Spinal cord (tissue), 10 donors: ENCODE measurements around the gene PDE4B. TPM values are rescaled to one million over a fixed set of nuclear protein-coding genes. Genes with fewer than 3 reads are reported as not detected.
"Not testable (repeated sequence)": the region's sequence is repeated elsewhere in the genome, so short reads cannot be mapped to it uniquely, and the experiment has no call there.

ENCODE experiments used
- DNase-seq, 6 donors: peaks; one replicate each; pipeline versions ENCODE4 v3.0.0 to v3.0.0-alpha.2; 2013 to 2015; ENCODE audit warnings: low spot score in 6 of 6, low read depth in 4 of 6
- H3K27ac ChIP-seq: one replicate; pipeline ENCODE4 v1.5.1; 2013; ENCODE audit warnings: low read depth, low read length, control low read depth
- H3K27me3 ChIP-seq: one replicate; pipeline ENCODE4 v1.6.1; 2013; ENCODE audit warnings: low read length; ENCODE audit not compliant: control insufficient read depth, insufficient read depth
- H3K36me3 ChIP-seq: one replicate; pipeline ENCODE4 v1.6.1; 2013; ENCODE audit warnings: low read length; ENCODE audit not compliant: control insufficient read depth, insufficient read depth
- H3K4me1 ChIP-seq: one replicate; pipeline ENCODE4 v1.6.1; 2013; ENCODE audit warnings: low read length; ENCODE audit not compliant: control insufficient read depth, insufficient read depth
- H3K4me3 ChIP-seq: one replicate; pipeline ENCODE4 v1.5.1; 2013; ENCODE audit warnings: low read depth, low read length, control low read depth
- H3K9me3 ChIP-seq: one replicate; pipeline ENCODE4 v1.6.1; 2013; ENCODE audit warnings: low read length; ENCODE audit not compliant: control insufficient read depth, insufficient read depth
- WGBS: methylation state at CpG from one replicate; pipeline ENCODE4 v1.1.5; 2013; ENCODE audit warnings: missing lambda C conversion rate; ENCODE audit not compliant: insufficient coverage; 5-methylcytosine and 5-hydroxymethylcytosine counted together
- polyA plus RNA-seq, 2 donors: library from polyadenylated mRNA; unstranded; fragments of 120-200 nt; gene quantifications; one replicate each; pipeline ENCODE4 v1.2.1, GENCODE V29; 2013; ENCODE audit not compliant: insufficient read length in 2 of 2
- total RNA-seq, 2 donors: library from RNA; depleted of rRNA in 1 of 2; stranded (reverse); fragments of 120-200 nt in 1 of 2; fragments of >200 nt in 1 of 2; gene quantifications; one replicate each; pipeline versions ENCODE4 v1.2.3 to v1.2.4, GENCODE V29; 2013 to 2014
- donor health status: healthy.

Gene PDE4B
- total and polyA plus RNA-seq, 4 donors, result 57.7 to 181 (median 90.7) TPM

DNA sequence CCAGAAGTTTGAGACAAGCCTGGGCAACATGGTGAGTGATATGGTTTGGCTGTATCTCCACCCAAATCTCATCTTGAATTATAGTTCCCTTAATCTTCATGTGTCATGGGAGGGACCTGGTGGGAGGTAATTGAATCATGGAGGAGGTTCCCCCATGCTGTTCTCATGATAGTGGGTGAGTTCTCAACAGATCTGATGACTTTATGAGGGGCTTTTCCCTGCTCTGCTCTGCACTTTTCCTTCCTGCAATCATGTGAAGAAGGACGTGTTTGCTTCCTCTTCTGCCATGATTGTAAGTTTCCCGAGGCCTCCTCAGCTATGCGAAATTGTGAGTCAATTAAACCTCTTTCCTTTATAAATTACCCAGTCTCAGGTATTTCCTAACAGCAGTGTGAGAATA, 213.8 kb downstream of the PDE4B start:
- not testable (repeated sequence) for H3K36me3 ChIP-seq, H3K4me3 ChIP-seq, DNase-seq, H3K4me1 ChIP-seq, H3K27ac ChIP-seq, H3K9me3 ChIP-seq, H3K27me3 ChIP-seq
- whole genome bisulfite sequencing, result 80% methylated on average over 1 of the region's 3 CpGs

DNA sequence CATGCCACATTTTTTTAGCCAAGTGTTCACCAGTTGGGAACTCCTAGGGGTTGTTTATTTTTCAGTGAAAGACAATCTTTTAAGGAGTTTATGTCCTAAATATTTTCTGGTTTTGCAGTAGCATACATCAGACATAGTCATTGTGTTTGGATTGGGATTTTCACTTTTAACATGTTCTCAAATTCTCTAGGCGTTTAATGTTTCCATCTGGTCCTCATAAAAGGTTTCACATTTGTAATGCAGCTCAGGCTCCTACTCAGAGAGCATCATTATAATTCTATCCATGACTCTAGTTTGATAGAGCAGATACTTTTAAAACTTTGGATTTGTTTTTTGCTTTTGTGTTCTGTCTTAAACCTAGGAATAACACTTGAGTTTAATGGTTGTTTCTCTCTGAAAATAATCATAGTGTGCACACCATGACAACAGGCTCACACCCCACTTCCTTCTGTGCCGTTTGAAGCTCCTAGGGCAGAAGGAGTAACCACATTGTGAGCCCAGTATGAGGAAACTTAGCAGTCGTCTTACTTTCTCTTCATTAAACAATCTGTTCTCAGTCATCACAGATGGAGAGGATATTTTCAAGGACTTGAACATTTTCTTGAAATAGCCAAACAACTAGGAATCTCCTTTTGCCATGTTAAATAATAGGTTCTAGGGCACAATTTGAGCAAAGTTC, 219.6 kb downstream of the PDE4B start:
- H3K4me1 ChIP-seq, result no peaks in the 10 kb centered on the region
- no peak overlapping the region for H3K4me3 ChIP-seq
- H3K9me3 ChIP-seq, result no peaks in the 10 kb centered on the region
- H3K27me3 ChIP-seq, result no peaks in the 10 kb centered on the region
- DNase-seq, result peak in 2 of 6 donors; percentile 38 to 51
- WGBS, result no CpG with 5 or more reads among the region's 3 CpGs
- peak overlapping the region; percentile 74 for H3K27ac ChIP-seq
- no peaks in the 10 kb centered on the region for H3K36me3 ChIP-seq

DNA sequence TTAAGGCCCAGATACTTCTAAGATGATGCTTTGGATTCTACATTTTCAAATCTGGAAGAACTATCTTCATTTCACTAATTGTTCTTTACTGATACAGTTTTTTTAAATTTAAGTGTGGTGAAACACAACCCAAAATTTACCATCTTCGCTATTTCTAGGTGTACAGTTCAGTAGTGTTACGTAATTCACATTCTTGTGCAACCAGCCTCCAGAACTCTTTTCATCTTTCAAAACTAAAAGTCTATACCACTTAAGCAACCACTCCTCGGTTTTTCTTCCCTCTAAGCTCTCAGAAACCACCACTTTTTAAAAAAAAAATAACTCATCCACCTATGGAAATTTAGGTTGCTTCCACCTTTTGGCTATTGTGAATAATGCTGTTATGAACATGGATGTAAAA, 220.7 kb downstream of the PDE4B start:
- Histone ChIP-seq H3K27ac (no peak overlapping the region), H3K9me3 (no peaks in the 10 kb centered on the region), H3K4me1 (no peaks in the 10 kb centered on the region), H3K36me3 (no peaks in the 10 kb centered on the region), H3K27me3 (no peaks in the 10 kb centered on the region), H3K4me3 (no peak overlapping the region)
- 90% methylated on average over 2 of the region's 3 CpGs for WGBS
- no peak for DNase-seq

DNA sequence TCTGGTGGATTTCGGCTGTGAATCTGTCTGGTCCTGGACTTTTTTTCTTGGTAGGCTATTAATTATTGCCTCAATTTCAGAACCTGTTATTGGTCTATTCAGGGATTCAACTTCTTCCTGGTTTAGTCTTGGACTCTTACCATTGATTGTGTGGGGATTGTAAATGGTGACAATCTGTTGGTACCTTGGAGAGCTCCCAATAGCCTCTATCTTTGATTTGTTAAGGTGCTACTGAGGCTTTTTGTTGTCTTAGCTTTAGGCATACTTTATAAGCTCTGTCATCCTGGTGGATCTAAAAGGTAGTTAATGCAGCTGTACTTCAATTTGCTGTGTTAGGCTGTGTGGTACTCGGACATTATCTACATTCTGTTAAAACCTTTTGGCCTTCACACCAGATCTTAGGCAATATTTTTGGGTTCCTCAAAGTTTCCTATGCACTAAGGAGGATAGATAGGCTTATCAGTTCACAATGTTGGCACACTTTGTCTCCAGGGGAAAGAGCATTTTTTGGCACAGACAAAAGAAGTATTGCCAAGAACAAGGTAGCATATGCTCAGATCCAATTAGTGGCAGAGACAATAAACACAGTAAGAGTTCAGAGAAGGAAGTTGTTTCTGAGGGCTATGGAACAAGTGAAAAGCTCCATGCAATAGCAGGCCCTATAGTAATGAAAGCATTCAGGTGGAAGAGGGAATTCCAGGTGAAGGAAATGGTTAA, 230.4 kb downstream of the PDE4B start:
- Histone ChIP-seq H3K4me3 (no peak overlapping the region), H3K9me3 (no peaks in the 10 kb centered on the region), H3K27me3 (no peaks in the 10 kb centered on the region), H3K4me1 (no peaks in the 10 kb centered on the region), H3K36me3 (no peaks in the 10 kb centered on the region), H3K27ac (no peak overlapping the region)
- peak in 1 of 6 donors; percentile 41 for DNase-seq
- WGBS, result no CpG with 5 or more reads among the region's 2 CpGs

DNA sequence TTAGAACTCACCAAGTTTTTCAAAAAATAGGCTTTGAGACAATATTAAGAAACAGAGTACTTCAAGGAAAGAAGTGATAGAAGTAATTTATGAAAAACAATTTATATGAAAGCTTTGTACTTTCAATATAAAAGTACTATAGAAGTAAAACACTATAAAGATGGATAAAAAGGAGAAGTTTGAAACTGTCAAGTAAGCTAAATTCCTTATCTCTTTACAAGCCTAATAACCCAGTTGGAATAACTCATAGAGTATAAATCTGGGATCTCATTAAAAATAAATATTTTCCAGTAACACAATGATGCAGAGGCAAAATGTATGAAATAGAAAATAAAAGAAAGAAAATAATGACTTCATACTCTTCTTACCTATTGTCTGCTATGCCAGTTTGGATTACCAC, 232.5 kb downstream of the PDE4B start:
- DNase-seq, result no peak
- H3K4me3 ChIP-seq, result no peak overlapping the region
- no peaks in the 10 kb centered on the region for H3K27me3 ChIP-seq
- H3K4me1 ChIP-seq, result no peaks in the 10 kb centered on the region
- no peaks in the 10 kb centered on the region for H3K9me3 ChIP-seq
- no peaks in the 10 kb centered on the region for H3K36me3 ChIP-seq
- no peak overlapping the region for H3K27ac ChIP-seq

DNA sequence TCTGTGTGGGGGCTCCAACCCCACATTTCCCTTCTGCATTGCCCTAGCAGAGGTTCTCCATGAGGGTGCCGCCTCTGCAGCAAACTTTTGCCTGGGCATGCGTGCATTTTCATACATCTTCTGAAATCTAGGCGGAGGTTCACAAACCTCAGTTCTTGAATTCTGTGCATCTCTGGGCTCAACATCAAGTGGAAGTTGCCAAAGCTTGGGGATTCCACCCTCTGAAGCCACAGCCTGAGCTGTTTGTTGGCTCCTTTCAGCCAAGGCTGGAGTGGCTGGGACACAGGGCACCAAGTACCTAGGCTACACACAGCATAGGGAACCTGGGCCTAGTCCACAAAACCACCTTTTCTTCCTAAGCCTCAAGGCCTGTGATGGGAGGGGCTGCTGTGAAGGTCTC, 235.3 kb downstream of the PDE4B start:
- Histone ChIP-seq H3K36me3 (no peaks in the 10 kb centered on the region), H3K4me1 (no peaks in the 10 kb centered on the region), H3K9me3 (no peaks in the 10 kb centered on the region), H3K27me3 (no peaks in the 10 kb centered on the region), H3K4me3 (no peak overlapping the region), H3K27ac (no peak overlapping the region)
- no peak for DNase-seq
- WGBS, result 93% methylated on average over 3 of the region's 3 CpGs

DNA sequence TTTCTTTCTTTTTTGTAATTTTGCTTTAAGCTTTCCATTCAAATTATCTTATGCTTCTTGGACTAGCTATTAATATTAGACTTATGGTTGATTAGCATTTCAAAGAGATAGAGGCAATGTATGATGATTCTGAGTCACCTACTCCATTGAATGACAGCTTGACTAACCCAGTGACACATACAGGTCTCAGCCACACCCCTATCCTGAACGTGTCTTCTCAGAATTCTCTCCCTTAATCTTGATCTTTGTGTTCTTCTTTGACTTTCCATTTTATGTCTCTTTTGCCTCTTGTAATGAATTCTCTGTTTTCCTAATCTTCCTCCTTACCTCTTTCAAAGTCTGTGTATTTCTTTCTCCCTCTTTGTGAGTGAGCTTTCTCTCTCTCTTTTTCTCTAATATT, 241.1 kb downstream of the PDE4B start:
- no peaks in the 10 kb centered on the region for H3K4me1 ChIP-seq
- no peaks in the 10 kb centered on the region for H3K36me3 ChIP-seq
- peaks cover 2% of the 10 kb centered on the region for H3K9me3 ChIP-seq
- no peak overlapping the region for H3K27ac ChIP-seq
- no peaks in the 10 kb centered on the region for H3K27me3 ChIP-seq
- 33% methylated on average over 1 of the region's 1 CpG for WGBS
- no peak for DNase-seq
- H3K4me3 ChIP-seq, result no peak overlapping the region

DNA sequence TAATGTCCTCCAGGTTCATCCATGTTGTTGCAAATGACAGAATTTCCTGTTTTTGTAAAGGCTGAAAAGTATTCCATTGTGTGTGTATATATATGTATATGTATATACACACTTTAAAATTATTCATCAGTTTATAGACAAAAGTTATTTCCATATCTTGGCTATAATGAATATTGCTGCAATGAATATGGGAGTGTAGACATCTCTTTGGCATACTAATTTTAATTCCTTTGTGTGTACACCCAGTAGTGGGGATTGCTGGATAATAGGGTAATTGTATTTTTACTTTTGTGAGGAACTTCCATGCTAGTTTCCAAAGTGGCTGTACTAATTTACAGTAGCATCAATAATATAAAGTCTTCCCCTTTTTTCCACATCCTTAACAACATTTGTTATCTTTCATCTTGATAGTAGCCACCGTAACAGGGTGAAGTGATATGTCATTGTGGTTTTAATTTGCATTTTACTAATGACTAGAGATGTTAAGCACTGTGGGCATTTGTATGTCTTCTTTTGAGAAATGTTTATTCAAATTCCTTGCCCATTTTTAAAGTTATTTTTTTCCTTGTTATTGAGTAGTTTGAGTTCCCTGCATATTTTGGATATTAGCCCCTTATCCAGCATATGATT, 243.0 kb downstream of the PDE4B start:
- Histone ChIP-seq H3K9me3 (peaks cover 2% of the 10 kb centered on the region), H3K36me3 (no peaks in the 10 kb centered on the region), H3K4me1 (no peaks in the 10 kb centered on the region), H3K27me3 (no peaks in the 10 kb centered on the region), H3K27ac (no peak overlapping the region), H3K4me3 (no peak overlapping the region)
- no CpG with 5 or more reads among the region's 1 CpG for WGBS
- no peak for DNase-seq

DNA sequence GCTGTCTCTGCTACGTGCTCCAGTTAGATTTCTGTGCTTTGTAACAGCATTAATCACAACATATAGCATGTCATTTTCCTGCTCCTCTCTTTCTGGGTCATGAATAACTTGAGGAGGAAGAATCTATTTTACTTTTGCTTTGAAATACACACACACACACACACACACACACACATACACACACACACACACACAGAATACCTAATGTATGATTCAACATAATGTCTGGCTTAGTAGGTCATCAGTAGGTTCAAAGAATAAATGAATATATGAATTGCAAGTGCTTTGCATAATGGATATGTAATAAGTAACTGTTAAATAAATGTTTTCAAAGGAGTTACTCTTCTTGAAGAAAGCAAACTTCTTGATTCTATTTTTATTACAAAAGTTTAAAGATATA, 249.0 kb downstream of the PDE4B start:
- Histone ChIP-seq H3K27me3 (no peaks in the 10 kb centered on the region), H3K36me3 (no peaks in the 10 kb centered on the region), H3K4me1 (no peaks in the 10 kb centered on the region), H3K27ac (no peak overlapping the region), H3K4me3 (no peak overlapping the region), H3K9me3 (peaks cover 2% of the 10 kb centered on the region)
- no peak for DNase-seq
- WGBS, result no CpG with 5 or more reads among the region's 1 CpG

DNA sequence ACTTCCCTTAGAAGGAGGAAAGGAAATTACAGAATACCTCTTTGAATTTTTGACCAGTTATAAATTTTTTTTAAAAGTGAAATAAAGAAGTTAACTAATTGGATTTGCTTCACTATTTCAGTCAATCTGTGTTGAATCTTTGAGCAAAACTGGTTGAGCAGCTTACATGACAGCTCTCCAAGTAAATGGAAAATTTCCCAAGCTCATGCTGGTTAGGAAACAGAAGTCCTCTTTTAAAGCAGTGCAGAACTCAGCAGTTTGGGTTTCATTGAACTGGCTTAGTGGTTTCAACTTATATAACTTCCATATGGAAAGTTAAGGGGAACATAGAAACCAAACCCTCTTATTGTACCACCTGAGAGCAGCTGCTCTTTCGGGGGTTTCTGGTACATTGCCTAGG, 250.5 kb downstream of the PDE4B start:
- H3K4me1 ChIP-seq, result no peaks in the 10 kb centered on the region
- no peak overlapping the region for H3K27ac ChIP-seq
- H3K36me3 ChIP-seq, result no peaks in the 10 kb centered on the region
- no peaks in the 10 kb centered on the region for H3K9me3 ChIP-seq
- no peak overlapping the region for H3K4me3 ChIP-seq
- WGBS, result no CpG with 5 or more reads among the region's 1 CpG
- no peaks in the 10 kb centered on the region for H3K27me3 ChIP-seq
- peak in 1 of 6 donors; percentile 57 for DNase-seq
